Stimulated activated CD4-positive, alpha-beta T cell treated with anti-CD3 and anti-CD28 coated beads, Interleukin-4, amount 100 ng/mL, for 48 hours (primary cell): ENCODE results near the gene DYRK4.

ENCODE experiments used
- DNase-seq, 2 donors: peaks; one replicate each; pipeline ENCODE4 v3.0.0-alpha.2; 2020; ENCODE audit warnings: low read depth in 2 of 2

Gene DYRK4

DNA sequence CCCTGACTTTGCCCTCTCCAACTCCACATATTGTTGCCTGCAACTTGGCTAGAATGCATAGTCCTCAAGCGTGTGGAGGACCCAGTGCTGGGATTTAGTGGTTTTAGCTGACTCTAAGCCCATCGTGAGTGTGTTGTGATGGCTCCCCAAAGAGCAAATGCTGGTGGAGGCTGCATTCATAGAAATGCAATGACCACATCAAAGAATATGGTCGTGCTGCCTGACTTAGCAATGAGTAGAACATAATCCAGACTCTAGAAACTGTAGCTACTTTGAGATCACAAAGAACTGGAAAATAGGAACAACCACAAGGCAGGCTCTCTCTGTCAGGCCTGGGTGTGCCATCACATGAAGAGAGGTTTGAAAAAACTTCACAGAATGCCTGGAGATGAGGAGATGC lies 1.3 kb downstream of the DYRK4 start:
- DNase-seq: no peak

DNA sequence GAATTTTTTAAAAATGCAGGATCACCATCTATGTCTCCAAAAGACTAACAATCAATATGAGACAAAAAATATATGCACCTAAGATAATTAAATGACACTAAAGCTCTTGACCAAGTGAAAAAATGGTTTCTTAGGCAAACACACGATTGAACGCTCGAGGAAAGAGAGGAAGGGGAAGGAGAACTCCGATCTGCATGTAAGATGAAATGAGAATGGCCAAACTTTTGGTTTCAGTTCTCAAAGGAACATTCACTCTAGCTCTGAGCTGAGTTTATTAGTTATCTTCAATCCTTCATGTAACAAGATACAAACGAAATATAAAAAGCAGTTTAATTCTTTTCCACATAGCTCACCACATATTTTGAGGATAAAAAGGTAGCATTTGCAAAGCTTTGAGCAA lies 2.8 kb downstream of the DYRK4 start:
- DNase-seq: no peak

DNA sequence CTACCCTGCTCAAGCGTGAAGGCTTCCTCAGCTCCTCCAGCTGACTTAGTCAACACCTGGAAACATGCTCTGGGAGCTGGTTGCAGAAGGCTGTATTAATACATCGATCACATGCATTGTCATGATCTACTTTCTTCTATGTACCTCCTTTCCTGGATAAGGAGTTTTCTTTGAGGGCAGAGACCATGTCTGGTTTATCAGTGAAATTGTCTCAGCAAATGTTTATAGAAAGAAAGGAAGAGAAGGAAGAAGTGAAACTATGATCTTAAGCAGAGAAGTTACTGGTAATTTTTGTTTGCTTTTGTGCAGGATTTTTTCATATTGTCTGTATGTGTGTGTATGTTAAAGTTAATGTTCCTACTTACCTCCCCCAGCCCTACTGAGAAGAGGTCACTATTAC lies 4.5 kb downstream of the DYRK4 start:
- no peak for DNase-seq

DNA sequence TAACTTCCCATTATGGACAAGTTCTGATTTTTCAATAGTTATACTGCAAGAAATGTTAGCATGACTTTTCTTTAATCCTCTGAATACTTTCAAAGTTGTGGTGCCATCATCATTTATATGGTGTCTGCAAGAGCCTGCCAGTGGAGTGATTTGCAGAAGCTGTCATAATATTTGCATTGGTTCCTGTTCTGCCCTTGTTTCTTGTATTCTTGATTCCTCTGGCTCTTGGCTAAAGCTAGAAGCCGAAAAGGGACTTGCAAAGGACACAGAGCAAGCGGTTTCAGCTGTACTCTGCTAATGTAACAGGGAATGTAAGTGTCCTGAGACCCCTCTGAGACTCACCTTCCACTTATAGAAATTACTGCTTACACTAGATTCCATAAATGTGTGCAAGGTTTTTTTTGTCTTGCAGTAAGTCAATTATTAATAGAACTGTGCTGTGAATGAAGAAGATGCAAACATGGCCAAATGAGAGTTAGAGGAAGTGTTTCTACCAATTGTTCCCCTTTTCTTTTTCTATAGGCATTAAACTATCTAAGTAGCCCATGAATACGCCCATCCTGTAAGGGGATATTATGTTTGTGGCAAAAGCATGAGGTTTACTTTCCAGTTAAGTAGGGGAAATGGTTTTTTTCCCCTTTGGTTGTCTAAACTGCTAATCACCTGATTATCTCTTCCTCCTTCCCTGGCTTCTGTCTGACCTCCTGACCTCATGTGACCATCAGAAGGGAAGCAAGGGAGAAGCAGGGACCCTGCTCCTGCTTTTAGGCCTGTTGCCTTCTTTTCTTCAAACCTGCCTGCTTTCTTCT lies 5.3 kb downstream of the DYRK4 start:
- DNase-seq: no peak

DNA sequence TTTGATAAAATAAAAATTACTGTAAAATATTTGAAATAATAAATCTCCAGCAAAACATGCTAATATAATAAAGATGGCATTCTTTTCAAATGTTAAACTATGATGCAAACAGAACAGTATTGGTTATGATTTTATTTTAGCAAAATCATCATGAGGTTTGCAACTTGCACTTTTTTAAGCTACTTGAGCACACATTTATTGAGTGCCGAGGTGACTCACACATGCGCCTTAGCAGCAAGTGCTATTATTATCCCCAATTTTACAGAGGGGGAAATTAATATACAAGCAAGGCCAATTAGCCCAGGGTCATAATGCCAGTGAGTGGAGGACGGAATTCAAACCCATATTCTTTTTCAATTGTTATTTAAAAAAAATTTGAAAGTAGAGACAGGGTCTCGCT lies 7.3 kb downstream of the DYRK4 start:
- DNase-seq: no peak

DNA sequence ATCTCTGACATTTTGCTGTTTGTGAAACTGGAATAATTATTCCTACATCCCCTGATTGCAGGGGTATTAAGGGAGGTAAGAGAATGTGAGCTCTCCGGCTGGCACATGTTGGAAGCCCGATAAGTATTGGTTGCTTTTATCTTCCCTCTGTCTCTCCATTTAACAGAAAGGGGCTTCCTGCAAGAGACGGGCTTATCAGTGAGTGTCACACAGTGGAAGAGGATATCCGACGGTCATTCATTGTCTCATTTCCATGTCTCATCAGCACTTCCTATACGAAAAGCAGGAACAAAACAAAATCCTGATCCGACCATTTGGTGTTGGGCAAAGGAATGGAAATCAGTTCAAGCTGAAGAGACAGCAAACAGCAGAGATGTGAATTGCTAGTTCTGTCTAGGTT lies 10.7 kb downstream of the DYRK4 start:
- no peak for DNase-seq

DNA sequence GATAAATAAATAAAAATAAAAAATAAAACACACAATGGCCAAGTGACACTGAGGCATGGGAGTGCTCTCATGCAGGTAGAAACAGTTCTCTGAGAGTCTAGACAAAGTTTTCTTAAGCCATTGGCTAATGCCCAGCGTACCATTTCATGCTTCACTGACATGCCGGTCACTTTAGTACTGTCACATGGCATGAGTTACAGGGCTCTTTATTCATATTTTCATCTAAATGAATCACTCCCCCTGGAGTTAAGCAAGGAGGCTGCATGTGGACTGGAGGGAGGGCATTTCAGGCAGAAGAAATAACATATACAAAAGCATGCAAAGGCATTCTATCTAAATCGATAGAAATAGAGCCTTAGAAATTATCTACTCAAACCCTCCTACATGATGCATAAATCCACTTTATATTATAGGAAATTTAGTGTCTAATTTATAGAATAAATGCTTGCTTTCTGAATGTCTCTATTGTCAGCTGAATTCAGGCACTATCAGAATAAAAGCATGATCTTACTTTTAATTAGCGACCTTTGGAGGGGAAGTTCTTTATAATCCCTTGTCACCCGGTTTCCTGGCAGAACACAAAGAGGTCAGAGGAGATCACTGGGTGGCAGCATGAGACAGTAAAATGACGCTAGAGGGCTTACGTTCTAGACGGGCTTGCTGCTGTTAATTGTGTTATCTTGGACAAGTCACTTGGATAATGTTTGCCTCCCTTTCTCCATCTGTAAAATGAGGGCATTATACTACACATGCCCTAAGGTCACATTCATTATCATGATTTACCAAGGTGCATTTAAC lies 17.5 kb downstream of the DYRK4 start:
- no peak for DNase-seq

DNA sequence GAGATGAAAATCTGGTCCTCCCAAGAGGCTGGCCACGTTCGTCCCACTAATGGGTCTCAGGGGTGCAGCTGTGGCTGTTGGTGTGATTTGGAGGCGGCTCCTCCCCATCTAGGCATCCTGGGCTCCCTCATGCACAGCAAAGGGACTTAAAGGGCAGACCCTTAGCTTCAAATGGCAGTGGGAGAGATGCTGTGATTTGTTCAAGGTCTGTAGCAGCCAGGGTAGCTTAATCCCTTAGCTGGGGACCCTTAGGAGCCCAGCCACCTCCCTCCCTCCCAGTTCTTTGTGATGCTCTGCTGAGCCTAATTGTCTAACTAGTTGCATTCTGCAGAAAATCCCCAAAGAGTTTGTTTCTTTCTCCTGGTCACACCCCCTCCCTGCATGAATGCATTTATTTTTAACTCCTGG lies 18.3 kb downstream of the DYRK4 start:
- DNase-seq: no peak

DNA sequence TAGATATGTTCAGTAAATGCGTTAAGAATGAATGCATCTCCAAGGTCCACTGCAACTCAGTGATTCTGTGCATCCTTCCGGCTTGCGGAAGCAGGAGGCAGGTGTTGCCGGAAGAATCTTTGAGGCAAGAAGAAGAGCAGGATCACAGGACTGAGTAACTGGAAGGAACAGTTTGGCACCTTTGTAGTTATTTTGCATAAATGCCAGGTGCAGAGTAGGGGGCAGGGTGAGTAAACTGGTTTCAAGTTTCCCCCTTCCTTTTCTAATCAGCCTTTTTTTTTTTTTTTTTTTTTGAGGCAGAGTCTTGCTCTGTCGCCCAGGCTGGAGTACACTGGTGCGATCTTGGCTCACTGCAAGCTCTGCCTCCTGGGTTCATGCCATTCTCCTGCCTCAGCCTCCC lies 22.3 kb downstream of the DYRK4 start:
- DNase-seq: no peak

DNA sequence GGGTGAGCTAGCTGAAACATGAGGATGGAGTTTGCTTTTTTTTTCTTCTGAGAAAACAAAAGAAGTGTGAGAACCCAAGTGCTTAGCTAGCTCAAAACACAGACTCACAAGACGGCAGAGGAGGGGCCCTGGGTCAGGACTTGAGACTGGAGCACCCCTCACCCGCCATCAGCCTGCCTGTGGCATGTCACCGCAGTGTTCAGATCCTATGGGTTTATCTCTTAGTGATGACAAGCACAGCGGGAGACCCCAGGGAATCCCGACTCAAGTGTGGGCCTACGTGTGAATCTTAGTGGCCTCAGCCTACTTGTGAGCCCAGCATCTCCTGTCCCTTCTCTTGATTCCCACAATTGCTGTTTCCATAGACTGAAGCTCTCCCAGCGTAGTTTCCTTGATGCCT lies 22.9 kb downstream of the DYRK4 start:
- no peak for DNase-seq

DNA sequence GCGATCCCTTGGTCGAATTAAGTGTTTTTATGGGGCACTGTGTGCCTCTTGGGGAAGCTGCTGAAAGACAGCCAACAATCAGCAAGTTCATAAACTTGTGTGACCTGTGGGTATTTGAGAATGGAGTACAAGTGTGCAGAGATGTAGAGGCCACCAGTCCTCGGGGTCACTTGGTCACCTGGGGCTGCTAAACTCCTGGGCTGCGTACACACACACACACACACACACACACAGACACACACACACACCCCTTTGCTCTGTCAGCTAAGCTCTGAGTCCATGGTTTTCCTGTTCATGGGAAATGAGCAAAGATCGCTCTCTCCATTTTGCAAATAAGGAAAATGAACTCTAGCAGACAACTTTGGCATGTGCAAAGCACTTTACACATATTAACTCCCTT lies 24.5 kb downstream of the DYRK4 start:
- no peak for DNase-seq

DNA sequence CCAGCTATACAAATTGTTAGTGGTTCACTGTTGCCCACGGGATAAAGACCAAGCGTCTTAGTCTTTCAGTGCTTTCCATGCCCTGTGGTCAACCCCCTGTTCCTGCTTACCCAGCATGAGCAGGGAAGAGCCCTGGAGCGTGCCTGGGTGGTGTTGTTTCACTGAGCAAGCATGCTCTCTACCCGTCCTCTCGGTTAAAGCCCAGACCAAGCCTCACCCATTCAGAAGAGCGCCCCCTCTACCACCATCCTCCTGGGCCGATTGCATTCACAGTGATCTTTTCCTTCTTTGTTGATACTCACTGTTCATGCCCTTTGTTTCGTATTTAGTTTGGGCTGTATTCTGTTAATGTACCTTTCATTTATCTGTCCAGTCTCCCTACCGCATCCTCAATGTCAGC lies 25.1 kb downstream of the DYRK4 start:
- no peak for DNase-seq

DNA sequence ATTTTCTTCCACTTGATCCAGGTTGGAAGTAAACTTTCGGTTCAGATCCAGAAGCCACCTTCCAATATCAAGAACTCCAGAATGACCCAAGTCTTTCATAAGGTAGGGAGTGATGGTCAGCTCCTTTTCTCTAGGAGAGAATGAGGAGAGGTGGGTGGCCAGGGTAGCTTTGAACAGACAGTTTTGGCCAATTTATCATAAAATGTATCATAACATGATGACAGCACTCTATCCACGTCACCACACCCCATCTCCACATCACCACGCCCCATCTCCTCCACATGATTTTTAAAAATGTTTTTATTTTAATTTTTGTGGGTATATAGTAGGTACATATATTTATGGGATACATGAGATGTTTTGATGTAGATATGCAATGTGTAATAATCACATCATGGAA lies 26.9 kb downstream of the DYRK4 start:
- DNase-seq: no peak

DNA sequence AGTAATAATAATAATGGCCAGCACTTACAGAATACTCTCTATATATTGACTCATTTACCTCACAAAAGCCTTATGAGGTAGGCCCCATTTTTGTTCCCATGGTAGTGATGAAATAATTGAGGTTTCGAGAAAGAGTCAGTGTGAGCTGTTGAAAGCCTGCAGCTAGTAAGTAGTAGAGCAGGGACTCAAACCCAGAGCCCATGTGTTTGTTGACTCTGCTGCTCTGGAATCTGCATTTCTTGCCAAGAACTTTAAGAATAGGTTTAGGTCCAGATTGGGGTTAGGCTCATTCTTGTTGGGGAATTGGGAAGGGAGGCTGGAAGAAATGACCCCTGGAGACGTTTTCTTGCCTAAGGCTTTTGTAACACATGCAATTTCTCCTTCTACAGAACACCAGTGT lies 27.9 kb downstream of the DYRK4 start:
- DNase-seq: no peak

DNA sequence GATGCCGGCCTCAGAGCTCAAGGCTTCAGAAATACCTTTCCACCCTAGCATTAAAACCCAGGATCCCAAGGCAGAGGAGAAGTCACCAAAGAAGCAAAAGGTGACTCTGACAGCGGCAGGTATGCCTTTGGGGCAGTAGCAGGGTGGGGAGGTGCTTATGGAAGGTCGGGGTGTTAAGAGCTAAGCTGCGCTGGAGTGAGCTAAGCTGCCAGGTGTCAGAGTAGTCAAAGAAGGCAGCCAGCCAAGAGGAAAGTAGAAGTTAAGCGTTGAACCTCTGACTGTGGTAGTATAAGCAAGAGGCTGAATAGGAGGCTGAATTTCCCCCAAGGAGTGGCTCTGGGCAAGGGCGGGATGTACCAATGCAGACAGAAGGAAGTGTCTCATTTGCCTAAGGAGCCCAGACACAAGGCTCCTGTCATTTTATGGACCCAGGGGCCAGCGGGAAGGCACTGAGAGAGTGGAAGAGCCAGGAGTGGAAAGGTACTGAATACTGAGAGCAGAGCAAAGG lies 29.2 kb downstream of the DYRK4 start:
- no peak for DNase-seq

DNA sequence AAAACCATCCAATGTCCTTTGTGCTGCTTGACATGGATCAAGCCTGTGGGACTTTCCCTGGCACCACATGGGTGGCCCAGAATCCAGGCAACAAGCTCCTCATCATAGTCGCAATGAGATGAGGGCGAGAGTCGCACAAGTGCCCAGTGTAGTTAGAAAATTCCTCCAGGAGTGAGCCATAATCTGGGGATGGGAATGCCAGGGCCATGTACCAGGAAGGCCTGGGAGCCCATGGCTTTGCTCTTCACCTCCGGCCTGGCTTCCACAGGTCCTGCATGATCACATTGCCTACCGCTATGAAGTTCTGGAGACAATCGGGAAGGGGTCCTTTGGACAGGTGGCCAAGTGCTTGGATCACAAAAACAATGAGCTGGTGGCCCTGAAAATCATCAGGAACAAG lies 33.9 kb downstream of the DYRK4 start:
- DNase-seq: no peak

DNA sequence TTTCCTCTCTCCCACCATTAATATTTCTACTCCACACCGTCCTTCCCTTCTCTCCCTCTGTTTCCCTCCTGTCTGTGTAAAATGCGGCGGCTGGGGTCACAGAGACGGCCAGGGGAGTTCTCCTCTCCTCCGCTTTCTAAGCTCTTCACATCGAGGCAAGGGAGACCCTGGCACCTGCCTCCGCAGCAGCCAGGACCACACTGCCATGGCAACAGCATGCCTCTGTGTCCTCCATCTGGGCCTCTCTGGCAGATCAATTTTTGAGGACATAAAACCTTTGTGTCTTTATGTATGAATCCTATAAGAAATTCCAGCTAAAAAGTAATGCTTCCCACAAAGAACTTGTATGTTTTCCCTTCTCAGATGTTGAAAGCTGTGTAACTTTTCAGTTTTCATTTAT lies 41.4 kb downstream of the DYRK4 start:
- DNase-seq: no peak

DNA sequence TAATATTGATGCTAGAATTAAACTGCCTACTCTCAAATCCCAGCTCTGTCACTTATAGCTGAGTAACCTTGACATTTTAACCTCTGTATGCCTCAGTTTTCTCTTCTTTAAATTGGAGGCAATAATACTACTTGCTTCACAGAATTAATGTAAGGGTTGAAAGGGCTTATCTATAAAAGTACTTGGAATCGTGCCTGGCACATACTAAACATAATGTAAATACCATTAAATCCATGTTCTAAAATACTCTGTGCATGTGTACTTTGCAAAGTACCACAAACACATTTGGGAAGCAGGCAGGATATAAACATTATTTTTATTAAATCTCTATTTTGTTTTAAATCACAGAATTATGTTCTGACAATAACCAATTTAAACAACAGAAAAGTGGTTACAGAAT lies 41.9 kb downstream of the DYRK4 start:
- no peak for DNase-seq

DNA sequence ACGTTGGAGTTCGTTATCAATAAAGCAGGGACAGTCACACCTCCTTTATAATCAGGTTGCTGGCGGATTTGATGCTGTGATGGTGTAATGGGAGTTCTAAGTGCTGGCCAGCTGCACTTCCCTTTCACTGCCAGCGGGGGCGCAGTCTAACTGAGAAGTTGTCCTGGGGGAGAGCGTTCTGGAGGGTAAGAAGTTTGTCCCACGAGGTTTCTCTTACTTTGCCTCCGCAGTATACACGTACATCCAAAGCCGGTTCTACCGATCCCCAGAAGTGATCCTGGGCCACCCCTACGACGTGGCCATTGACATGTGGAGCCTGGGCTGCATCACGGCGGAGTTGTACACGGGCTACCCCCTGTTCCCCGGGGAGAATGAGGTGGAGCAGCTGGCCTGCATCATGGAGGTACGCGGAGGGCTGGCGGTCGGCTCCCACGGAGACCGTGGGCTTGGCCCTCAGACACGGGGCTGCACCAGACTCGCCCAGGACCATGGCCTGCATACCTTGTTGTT lies 42.7 kb downstream of the DYRK4 start:
- DNase-seq: peak; percentile 66 to 73

DNA sequence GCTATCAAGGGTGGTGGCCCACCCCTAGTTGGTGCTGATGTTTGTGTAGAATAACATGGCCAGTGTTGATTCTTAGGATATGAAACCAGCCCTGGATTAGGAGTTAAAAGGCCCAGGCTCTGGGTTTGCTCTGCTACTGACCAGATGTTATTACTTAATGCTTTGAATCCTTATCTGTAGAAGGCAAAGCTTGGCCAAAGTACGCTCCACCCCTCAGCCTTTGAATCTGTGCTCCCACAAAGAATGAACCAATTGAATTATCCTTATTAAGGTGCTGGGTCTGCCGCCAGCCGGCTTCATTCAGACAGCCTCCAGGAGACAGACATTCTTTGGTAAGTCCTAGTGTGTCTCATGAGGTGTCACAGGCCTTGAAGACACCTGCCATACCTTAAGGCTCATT lies 45.0 kb downstream of the DYRK4 start:
- no peak for DNase-seq

DNA sequence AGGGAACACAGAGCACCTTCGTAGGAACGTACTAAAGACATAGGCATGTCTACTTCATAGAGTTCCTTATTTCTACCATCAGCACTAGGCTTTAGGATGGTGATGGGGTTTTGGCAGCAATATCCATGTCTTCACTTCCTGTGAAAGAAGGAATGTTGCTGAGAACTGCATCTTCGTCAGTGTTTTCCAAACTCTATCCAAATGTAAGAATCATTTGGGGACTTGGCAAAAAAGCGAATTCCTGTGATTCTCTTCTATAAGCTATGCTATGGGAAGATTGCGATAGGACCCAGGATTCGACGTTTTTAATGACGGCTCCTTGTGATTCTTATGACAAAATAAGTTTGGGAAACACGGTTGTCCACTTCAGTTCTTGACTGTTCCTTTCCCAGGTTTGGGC lies 47.1 kb downstream of the DYRK4 start:
- no peak for DNase-seq

DNA sequence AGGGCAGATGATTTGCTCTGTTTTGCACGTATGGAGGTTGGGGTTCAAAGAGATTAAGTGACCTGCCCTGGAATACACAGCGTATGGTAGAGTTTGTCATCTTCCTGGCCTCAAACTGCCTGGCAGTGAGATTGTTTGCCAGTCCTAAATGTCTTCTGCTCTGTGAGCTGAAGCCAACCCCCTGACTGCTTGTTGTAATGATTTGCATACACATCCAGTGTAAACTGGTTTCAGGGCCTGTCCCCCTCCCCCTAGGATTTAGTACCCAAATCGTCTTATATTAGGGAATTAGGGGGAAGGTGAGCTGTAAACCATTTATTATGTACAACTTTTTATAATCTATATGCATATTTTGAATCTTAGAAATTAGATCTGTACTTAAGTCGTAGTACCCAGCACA lies 48.5 kb downstream of the DYRK4 start:
- no peak for DNase-seq

DNA sequence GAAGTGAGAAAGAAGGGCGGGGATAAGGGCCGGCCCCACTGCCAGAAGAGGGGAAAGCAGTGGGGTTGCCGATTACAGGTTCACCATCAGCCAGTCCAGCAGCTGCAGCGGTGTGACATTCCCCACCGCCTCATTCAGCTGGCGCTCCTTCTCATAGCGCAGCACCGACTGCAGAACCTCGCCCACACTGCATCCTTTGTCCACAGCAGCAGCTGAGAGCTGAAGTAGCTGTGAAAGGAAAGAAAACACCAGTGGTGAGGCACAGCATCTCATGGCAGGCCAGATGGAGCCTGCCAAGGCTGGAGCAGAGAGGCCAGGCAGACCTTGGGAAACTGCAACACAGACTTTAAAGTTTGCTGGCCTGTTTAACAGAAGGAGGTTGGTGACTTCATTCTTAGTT lies 53.7 kb downstream of the DYRK4 start:
- no peak for DNase-seq
